ENCODE results near the gene TM9SF2.

- no peak for TF ChIP-seq CTCF (conservative IDR thresholded peaks at IDR 0.05; ENCODE audit: low read depth, low read length)
- no peak for TF ChIP-seq EZH2phosphoT487 (IDR thresholded peaks at IDR 0.05; ENCODE audit: borderline replicate concordance, low read length)
Measured at GRCh38 chr13:99500839-99501183, 461 bp upstream of the TM9SF2 start.

All from PC-3 (cell line).